HG02759 (cell line): ENCODE results near the gene GPR135.
"Not testable (repeated sequence)": the region's sequence is repeated elsewhere in the genome, so short reads cannot be mapped to it uniquely, and the experiment has no call there.

Experiments
- ATAC-seq: cut with Tn5 transposase; IDR thresholded peaks from one replicate; pipeline ENCODE4 v1.9.1; 2021; ENCODE audit warnings: mild to moderate bottlenecking, moderate library complexity; ENCODE audit not compliant: unreplicated experiment

The GPR135 gene

GRCh38 chr14:59478540-59478939, 13.4 kb upstream of the GPR135 start:
- no peak for ATAC-seq

- no peak for ATAC-seq
Observed at GRCh38 chr14:59475709-59476108, 10.5 kb upstream of the GPR135 start.

GRCh38 chr14:59474172-59474571, 9.0 kb upstream of the GPR135 start:
- no peak for ATAC-seq

GRCh38 chr14:59464486-59465315, 479 bp downstream of the GPR135 start:
- ATAC-seq = peak; percentile 69

DNA sequence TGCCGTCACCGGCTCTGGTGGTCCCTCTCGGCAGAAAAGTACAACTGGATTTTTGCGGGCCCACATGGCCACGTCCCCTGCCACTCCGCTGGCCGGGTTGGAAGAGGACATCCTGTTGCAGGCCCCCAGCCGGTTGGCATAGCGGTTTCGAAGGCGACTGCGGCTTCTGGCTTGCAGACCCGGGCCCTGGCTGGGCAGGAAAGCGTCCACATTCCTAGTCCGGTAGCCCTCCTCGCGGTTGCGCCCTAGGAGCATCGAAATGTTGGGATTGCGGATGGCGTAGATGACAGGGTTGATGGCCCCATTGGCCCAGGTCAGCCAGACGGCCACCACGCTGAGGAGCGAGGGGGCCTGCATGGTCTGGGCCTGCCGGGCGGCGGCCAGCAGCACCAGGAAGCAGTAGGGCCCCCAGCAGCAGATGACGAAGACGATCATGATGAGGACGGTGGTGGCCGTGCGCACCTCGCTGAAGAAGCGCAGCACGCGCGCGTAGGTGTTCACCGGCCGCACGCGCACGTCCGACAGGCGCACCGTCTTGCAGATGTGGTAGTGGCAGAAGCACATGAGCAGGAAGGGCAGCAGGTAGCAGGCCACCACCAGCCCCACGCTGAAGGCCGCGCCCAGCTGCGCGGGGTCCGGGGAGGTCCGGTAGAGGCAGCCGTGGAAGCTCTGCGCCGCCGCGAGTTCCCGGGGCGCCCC, 1.2 kb downstream of the GPR135 start:
- peak; percentile 37 for ATAC-seq

DNA sequence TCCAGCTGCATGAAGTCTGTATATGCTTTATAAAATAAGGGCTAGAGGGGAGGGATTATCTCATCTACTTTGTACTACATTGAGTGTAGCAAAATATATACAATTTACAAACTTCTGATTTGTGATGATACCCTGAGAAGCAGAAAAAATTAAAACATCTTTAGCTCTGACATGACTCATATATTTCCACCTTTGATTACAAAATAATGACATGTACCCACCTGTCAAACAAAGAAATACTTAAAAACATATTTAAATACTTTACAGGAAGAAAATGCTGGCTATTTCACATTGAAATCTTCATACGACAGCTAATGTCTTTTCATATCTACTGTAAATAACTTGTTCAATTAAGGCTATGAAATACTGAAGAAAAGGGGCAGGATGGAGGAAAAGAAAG, 3.3 kb downstream of the GPR135 start:
- ATAC-seq = no peak

- ATAC-seq = no peak
Observed at GRCh38 chr14:59460378-59460777, 4.8 kb downstream of the GPR135 start.

DNA sequence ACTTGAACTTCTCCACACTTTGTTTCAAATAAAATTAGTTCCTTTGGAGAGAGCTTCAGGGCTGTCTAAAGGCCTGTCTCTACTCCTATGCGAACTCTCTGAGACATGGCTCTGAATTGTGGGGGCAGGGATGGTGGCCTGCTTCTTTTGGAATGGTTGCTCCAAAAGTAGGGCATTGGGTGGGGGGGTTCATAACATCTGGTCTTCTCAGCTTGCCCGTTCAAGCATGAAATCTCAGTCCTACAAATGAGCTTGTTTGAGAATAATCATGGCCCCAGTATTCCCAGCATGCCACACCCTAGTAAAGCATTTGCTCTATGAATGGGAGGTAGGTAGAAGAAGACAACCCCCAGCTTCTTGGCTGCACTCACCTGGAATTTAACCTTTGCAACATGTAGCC, 6.7 kb downstream of the GPR135 start:
- no peak for ATAC-seq

- ATAC-seq = no peak
Observed at GRCh38 chr14:59455411-59455810, 9.8 kb downstream of the GPR135 start.

DNA sequence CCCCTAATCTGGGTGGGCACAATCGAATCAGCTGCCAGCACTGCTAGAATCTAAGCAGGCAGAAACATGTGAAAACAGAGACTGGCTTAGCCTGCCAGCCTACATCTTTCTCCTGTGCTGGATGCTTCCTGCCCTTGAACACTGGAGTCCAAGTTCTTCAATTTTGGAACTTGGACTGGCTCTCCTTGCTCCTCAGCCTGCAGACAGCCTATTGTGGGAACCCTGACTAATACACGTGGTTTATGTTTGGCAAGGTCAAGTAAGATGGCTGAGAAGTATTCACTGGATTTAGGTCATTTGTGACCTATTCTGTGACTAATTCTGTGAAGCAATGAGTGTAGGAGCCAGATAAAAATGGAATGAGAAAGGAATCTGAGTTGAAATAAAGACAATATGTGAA, 11.0 kb downstream of the GPR135 start:
- no peak for ATAC-seq

- no peak for ATAC-seq
Observed at GRCh38 chr14:59451849-59452248, 13.3 kb downstream of the GPR135 start.

GRCh38 chr14:59450716-59451115, 14.5 kb downstream of the GPR135 start:
- ATAC-seq = no peak

DNA sequence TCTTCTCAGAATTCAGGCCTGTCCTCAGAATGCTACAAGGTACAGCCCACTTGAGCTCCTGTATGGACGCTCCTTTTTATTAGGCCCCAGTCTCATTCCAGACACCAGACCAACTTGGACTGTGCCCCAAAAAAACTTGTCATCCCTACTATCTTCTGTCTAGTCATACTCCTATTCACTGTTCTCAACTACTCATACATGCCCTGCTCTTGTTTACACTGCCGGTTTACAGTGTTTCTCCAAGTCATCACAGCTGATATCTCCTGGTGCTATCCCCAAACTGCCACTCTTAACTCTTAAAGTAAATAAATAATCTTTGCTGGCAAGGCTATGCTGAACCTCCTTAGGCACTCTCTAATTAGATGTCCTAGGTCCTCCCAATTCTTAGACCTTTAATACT, 16.5 kb downstream of the GPR135 start:
- ATAC-seq = not testable (repeated sequence)

GRCh38 chr14:59439256-59439965, 25.8 kb downstream of the GPR135 start:
- ATAC-seq = no peak

GRCh38 chr14:59438195-59438647, 27.0 kb downstream of the GPR135 start:
- no peak for ATAC-seq

- ATAC-seq = no peak
Observed at GRCh38 chr14:59435987-59436386, 29.2 kb downstream of the GPR135 start.

DNA sequence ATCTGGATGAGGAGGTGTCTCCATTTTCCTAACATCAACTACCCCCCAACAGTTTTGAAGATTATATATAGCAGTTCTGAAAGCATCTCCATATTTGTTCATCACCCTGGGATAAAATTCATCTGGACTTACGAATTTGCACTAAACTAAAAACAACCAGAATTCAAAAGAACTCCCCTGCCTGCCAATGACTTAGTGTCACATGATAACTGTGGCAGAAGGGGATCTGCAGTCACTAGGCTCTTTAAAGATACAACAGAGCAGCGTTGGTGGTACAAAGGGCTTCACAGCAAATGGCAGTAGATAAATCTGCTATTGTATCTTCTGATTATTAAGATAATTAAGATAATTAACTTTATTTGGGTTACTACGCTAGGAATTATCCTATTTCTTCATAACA, 30.1 kb downstream of the GPR135 start:
- ATAC-seq = no peak

- ATAC-seq = no peak
Observed at GRCh38 chr14:59429790-59430189, 35.4 kb downstream of the GPR135 start.

DNA sequence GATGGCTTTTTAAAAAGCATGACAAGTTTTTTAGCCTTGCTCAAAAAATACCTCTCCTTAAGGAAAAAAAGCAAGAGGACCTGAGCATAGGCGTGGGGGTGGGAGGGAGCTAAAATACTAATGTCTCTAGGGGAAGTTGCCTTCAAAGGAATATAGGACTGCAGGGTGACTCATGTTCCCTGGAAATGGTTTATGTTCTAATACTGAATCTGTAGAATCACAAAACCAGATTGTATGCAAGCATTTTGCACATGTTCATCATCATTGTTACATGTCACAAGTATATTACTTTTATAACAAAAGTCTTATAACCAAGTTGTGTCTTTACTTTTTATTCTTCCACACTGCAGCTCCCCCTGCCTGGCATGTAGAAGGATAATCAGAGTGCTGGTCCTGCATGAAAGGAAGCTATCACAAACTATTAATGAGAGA, 36.6 kb downstream of the GPR135 start:
- ATAC-seq = no peak

- no peak for ATAC-seq
Observed at GRCh38 chr14:59427653-59428580, 37.3 kb downstream of the GPR135 start.
